IMR-90 (cell line): ENCODE results near the gene TAS2R14. TPM values are rescaled to one million over a fixed set of nuclear protein-coding genes. Genes with fewer than 3 reads are reported as not detected.

Experiments used
- ATAC-seq: fragments of 200-7000 bp; cut with Tn5 transposase; 2 replicates; pipeline ENCODE4 v1.9.1; 2020; ENCODE audit warnings: low read depth, mild to moderate bottlenecking, moderate library complexity
- BruUV-seq: library from RNA; stranded (reverse); fragments of 400-500 nt; replicated peaks from 2 replicates; lab custom pipeline; 2021; lab: Mats Ljungman, UMichigan
- CTCF ChIA-PET: fragments of 300-600 bp; formaldehyde crosslinking; extraction: SDS; loops from one replicate; lab custom pipeline; 2021; ENCODE audit warnings: antibody characterized with exemption; lab: Yijun Ruan, JAX
- POLR2A ChIA-PET: fragments of 300-600 bp; sonication (Branson Sonifier 250); formaldehyde crosslinking; loops from one replicate; lab custom pipeline; 2022; ENCODE audit warnings: antibody characterized with exemption; ENCODE audit not compliant: unreplicated experiment; lab: Charles Lee
- DNase-seq: peaks from one replicate; pipeline ENCODE4 v3.0.0; 2013
- H2AFZ ChIP-seq: replicated peaks from 2 replicates; pipeline ENCODE3; 2013; ENCODE audit warnings: low read length, mild to moderate bottlenecking; ENCODE audit not compliant: poor library complexity
- H2AK5ac ChIP-seq: 2 replicates; pipeline ENCODE4 v1.6.1; 2013; ENCODE audit warnings: low read depth, low read length, inconsistent platforms
- H2AK9ac ChIP-seq: replicated peaks from 2 replicates; pipeline ENCODE3; 2013; ENCODE audit warnings: mild to moderate bottlenecking, low read depth, low read length, moderate library complexity; ENCODE audit not compliant: poor library complexity
- H2BK120ac ChIP-seq: 2 replicates; pipeline ENCODE4 v1.6.1; 2013; ENCODE audit warnings: low read depth, low read length, inconsistent platforms
- H2BK15ac ChIP-seq: 3 replicates; pipeline ENCODE4 v1.6.1; 2013; ENCODE audit warnings: low read depth, low read length, inconsistent platforms
- H2BK20ac ChIP-seq: 2 replicates; pipeline ENCODE4 v1.6.1; 2013; ENCODE audit warnings: low read depth, mild to moderate bottlenecking, inconsistent platforms, low read length, moderate library complexity
- H2BK5ac ChIP-seq: 2 replicates; pipeline ENCODE4 v1.6.1; 2013; ENCODE audit warnings: mild to moderate bottlenecking, low read depth, low read length, inconsistent platforms; ENCODE audit not compliant: poor library complexity, severe bottlenecking
- H3K14ac ChIP-seq: replicated peaks from 2 replicates; pipeline ENCODE4 v1.6.1; 2013; ENCODE audit warnings: low read depth, low read length, inconsistent platforms
- H3K18ac ChIP-seq: 2 replicates; pipeline ENCODE4 v1.6.1; 2013; ENCODE audit warnings: low read depth, low read length, control low read depth
- H3K23ac ChIP-seq: 2 replicates; pipeline ENCODE4 v1.6.1; 2013; ENCODE audit warnings: low read depth, low read length, inconsistent platforms
- H3K27ac ChIP-seq: 2 replicates; pipeline ENCODE4 v1.5.1; 2013; ENCODE audit warnings: mild to moderate bottlenecking, control low read depth, low read length; ENCODE audit not compliant: insufficient read depth
- H3K27me3 ChIP-seq: 2 replicates; pipeline ENCODE4 v1.6.1; 2013; ENCODE audit warnings: low read length; ENCODE audit not compliant: control insufficient read depth, insufficient read depth
- H3K36me3 ChIP-seq: 2 replicates; pipeline ENCODE4 v1.6.1; 2013; ENCODE audit warnings: low read length, mixed read lengths; ENCODE audit not compliant: control insufficient read depth, insufficient read depth
- H3K4ac ChIP-seq: 2 replicates; pipeline ENCODE4 v1.6.1; 2013; ENCODE audit warnings: low read depth, low read length, inconsistent platforms
- H3K4me1 ChIP-seq: 2 replicates; pipeline ENCODE4 v1.6.1; 2013; ENCODE audit warnings: low read length, mixed read lengths; ENCODE audit not compliant: control insufficient read depth, insufficient read depth
- H3K4me2 ChIP-seq: 2 replicates; pipeline ENCODE4 v1.6.1; 2013; ENCODE audit warnings: low read depth, mild to moderate bottlenecking, control low read depth, low read length, moderate library complexity
- H3K4me3 ChIP-seq: 2 replicates; pipeline ENCODE4 v1.5.1; 2013; ENCODE audit warnings: low read depth, mild to moderate bottlenecking, control low read depth, low read length, moderate library complexity; ENCODE audit not compliant: insufficient read depth
- H3K56ac ChIP-seq: 2 replicates; pipeline ENCODE4 v1.6.1; 2013; ENCODE audit warnings: low read length, inconsistent platforms; ENCODE audit not compliant: insufficient read depth; ENCODE audit errors: extremely low read depth
- H3K79me1 ChIP-seq, 2 experiments: 2 replicates each; pipeline ENCODE4 v1.6.1; 2013; ENCODE audit warnings: low read length in 2 of 2, inconsistent platforms in 1 of 2, low read depth in 1 of 2
- H3K9ac ChIP-seq: 2 replicates; pipeline ENCODE4 v1.6.1; 2013; ENCODE audit warnings: low read depth, low read length, control low read depth
- H3K9me1 ChIP-seq: 2 replicates; pipeline ENCODE4 v1.6.1; 2013; ENCODE audit warnings: low read length, inconsistent platforms; ENCODE audit not compliant: insufficient read depth
- H3K9me3 ChIP-seq: 2 replicates; pipeline ENCODE4 v1.6.1; 2013; ENCODE audit warnings: low read length; ENCODE audit not compliant: control insufficient read depth, insufficient read depth
- H4K20me1 ChIP-seq: 2 replicates; pipeline ENCODE4 v1.6.1; 2013; ENCODE audit warnings: low read length, inconsistent platforms; ENCODE audit not compliant: insufficient read depth
- H4K5ac ChIP-seq: 2 replicates; pipeline ENCODE4 v1.6.1; 2013; ENCODE audit warnings: mild to moderate bottlenecking, low read depth, low read length, control low read depth
- H4K8ac ChIP-seq, 2 experiments: 2 replicates each; pipeline ENCODE4 v1.6.1; 2013; ENCODE audit warnings: low read depth in 2 of 2, low read length in 2 of 2, control low read depth in 1 of 2, inconsistent platforms in 1 of 2
- H4K91ac ChIP-seq: 2 replicates; pipeline ENCODE4 v1.6.1; 2013; ENCODE audit warnings: low read depth, low read length, inconsistent platforms; ENCODE audit not compliant: insufficient read depth
- BHLHE40 ChIP-seq: fragments of 150-350 bp; IDR thresholded peaks from 2 replicates; pipeline ENCODE4 v1.6.1; 2016; ENCODE audit warnings: mild to moderate bottlenecking, low read depth, low read length
- CTCF ChIP-seq: conservative IDR thresholded peaks from 2 replicates; pipeline ENCODE4 v1.5.1; 2012; ENCODE audit warnings: mild to moderate bottlenecking, low read depth, low read length, improper control_type of control experiment
- ELK1 ChIP-seq: fragments of 150-350 bp; IDR thresholded peaks from 2 replicates; pipeline ENCODE4 v1.6.1; 2016; ENCODE audit warnings: low read depth, mild to moderate bottlenecking, low read length, moderate library complexity, borderline replicate concordance
- MAFK ChIP-seq: IDR thresholded peaks from 2 replicates; pipeline ENCODE4 v1.6.1; 2012; ENCODE audit warnings: low read depth, low read length, improper control_type of control experiment
- NFE2L2 ChIP-seq: fragments of 150-350 bp; IDR thresholded peaks from 2 replicates; pipeline ENCODE4 v1.6.1; 2016; ENCODE audit warnings: low read depth, mild to moderate bottlenecking, low read length
- POLR2A ChIP-seq: IDR thresholded peaks from 2 replicates; pipeline ENCODE4 v1.6.1; 2012; ENCODE audit warnings: mild to moderate bottlenecking, low read depth, low read length
- RFX5 ChIP-seq: IDR thresholded peaks from 2 replicates; pipeline ENCODE4 v1.8.0; 2012; ENCODE audit warnings: low read depth, mild to moderate bottlenecking, low read length, moderate library complexity
- dilution Hi-C: fragments of 300-500 bp; cut with HindIII; formaldehyde crosslinking; loops from one replicate; pipeline ENCODE4 v1.14.3; 2018; ENCODE audit warnings: low sequenced_read_pairs; ENCODE audit not compliant: unreplicated experiment
- in situ Hi-C: fragments of 300-500 bp; cut with MboI; formaldehyde crosslinking; loops from 3 replicates; pipeline ENCODE4 v1.14.3; 2019; ENCODE audit warnings: low sequenced_read_pairs, inconsistent platforms, mixed read lengths
- intact Hi-C: fragments of 100-400 bp; cut with micrococcal nuclease; formaldehyde crosslinking; loops from 2 replicates; pipeline ENCODE4 v1.10.0; 2022
- polyA plus RNA-seq, 3 experiments: library from polyadenylated mRNA; depleted of rRNA; stranded (reverse); fragments of >200 nt; gene quantifications; 2 replicates each; pipeline ENCODE4 v1.2.3, GENCODE V29; 2012; ENCODE audit warnings: low replicate concordance in 1 of 3
- total RNA-seq: library from RNA; depleted of rRNA; stranded (reverse); fragments of >200 nt; gene quantifications from 2 replicates; pipeline ENCODE4 v1.2.3, GENCODE V29; 2012
- TF ChIP-seq, protein P1 (sequence below): fragments of 150-350 bp; IDR thresholded peaks from 2 replicates; pipeline ENCODE4 v1.6.1; 2017; ENCODE audit warnings: mild to moderate bottlenecking, antibody characterized with exemption, low read length, low read depth

The TAS2R14 gene
- total and polyA plus RNA-seq, 2 of the 4 experiments (the other 2 are of a cell fraction): 1.6 to 2.0 TPM

DNA sequence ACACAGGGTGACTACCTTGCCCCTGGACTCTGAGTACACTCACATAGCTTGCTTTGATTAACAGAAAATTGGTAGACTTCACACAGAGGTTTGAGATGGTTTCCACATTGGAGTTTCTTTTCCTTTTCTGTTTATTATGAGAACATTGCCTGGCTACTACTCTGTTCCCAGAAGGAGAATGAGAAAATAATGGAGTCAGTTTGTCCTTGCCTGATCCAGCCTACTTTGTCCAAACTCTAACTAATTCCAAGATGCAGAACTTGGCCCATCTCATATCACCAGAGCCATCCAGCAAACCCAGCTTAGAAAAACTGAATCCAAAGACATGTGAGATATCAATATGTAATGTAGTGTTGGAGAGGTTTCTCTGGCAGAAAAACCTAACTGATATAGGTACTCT is 27.3 kb upstream of the TAS2R14 start:
- H3K4ac ChIP-seq: no peak overlapping the region
- no peak overlapping the region for H3K23ac ChIP-seq
- no peak overlapping the region for H3K4me2 ChIP-seq
- no peak overlapping the region for H2BK5ac ChIP-seq
- peaks cover 6% of the 10 kb centered on the region for H3K4me1 ChIP-seq
- H2BK120ac ChIP-seq: no peak overlapping the region
- in situ Hi-C loops: no loop called here
- H3K36me3 ChIP-seq: no peaks in the 10 kb centered on the region
- ChIA-PET CTCF (no interaction called here), POLR2A (no interaction called here)
- H3K14ac ChIP-seq: no peak overlapping the region
- H3K9me1 ChIP-seq: peaks cover 4% of the 10 kb centered on the region; the same call in 1 of the 2 replicates
- no TSS peak for BruUV-seq
- no peak overlapping the region for H3K18ac ChIP-seq
- H3K9ac ChIP-seq: no peak overlapping the region
- H4K91ac ChIP-seq: no peak overlapping the region
- H4K20me1 ChIP-seq: no peaks in the 10 kb centered on the region
- H3K27me3 ChIP-seq: no peaks in the 10 kb centered on the region
- H3K79me1 ChIP-seq: peaks cover 5 to 7% of the 10 kb centered on the region in 2 experiments; a peak in 3 of 4 replicates
- H2BK20ac ChIP-seq: no peak overlapping the region
- H2BK15ac ChIP-seq: no peak overlapping the region
- DNase-seq (no peak), ATAC-seq (no peak; the same call in 1 of the 2 replicates)
- intact Hi-C loops: no loop called here
- no peak overlapping the region for H3K27ac ChIP-seq
- no peak overlapping the region for H3K56ac ChIP-seq
- H3K4me3 ChIP-seq: no peak overlapping the region
- no peak overlapping the region for H2AFZ ChIP-seq
- TF ChIP-seq CTCF (no peak), POLR2A (no peak), BHLHE40 (no peak), RFX5 (no peak), ELK1 (no peak), NFE2L2 (no peak), MAFK (no peak)
- TF ChIP-seq, protein P1, sequence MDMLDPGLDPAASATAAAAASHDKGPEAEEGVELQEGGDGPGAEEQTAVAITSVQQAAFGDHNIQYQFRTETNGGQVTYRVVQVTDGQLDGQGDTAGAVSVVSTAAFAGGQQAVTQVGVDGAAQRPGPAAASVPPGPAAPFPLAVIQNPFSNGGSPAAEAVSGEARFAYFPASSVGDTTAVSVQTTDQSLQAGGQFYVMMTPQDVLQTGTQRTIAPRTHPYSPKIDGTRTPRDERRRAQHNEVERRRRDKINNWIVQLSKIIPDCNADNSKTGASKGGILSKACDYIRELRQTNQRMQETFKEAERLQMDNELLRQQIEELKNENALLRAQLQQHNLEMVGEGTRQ: no peak
- no peak overlapping the region for H4K5ac ChIP-seq
- H2AK9ac ChIP-seq: no peak overlapping the region
- dilution Hi-C loops: no loop called here
- H2AK5ac ChIP-seq: no peak overlapping the region
- no peak overlapping the region for H4K8ac ChIP-seq
- H3K9me3 ChIP-seq: no peaks in the 10 kb centered on the region
